ENCODE measurements around the gene RETREG1.

The RETREG1 gene

GRCh38 chr5:16592255-16592654 is 24.5 kb downstream of the RETREG1 start:
- no peaks in the 10 kb centered on the region for H3K4me1 ChIP-seq (ENCODE audit: insufficient read depth, low read length, poor library complexity, severe bottlenecking)
- no peaks in the 10 kb centered on the region for H3K27me3 ChIP-seq (ENCODE audit: insufficient read depth, low read length, poor library complexity, severe bottlenecking)
- no peak overlapping the region for H3K4me3 ChIP-seq (ENCODE audit: low read length, poor library complexity, severe bottlenecking)
- H3K9ac ChIP-seq (ENCODE audit: low read depth, low read length, poor library complexity, severe bottlenecking): no peak overlapping the region
- H3F3A ChIP-seq (ENCODE audit: low read depth): no peaks in the 10 kb centered on the region
- no peaks in the 10 kb centered on the region for H4K20me1 ChIP-seq (ENCODE audit: insufficient read depth, low read length, poor library complexity, severe bottlenecking)
- no peaks in the 10 kb centered on the region for H3K79me2 ChIP-seq (ENCODE audit: insufficient read depth, low read length)
- H3K4me2 ChIP-seq (ENCODE audit: low read depth, low read length, poor library complexity, severe bottlenecking): no peak overlapping the region
- H3K9me3 ChIP-seq (ENCODE audit: insufficient read depth, low read depth, low read length): no peaks in the 10 kb centered on the region
- no peaks in the 10 kb centered on the region for H3K36me3 ChIP-seq (ENCODE audit: insufficient read depth, low read length)
- TF ChIP-seq EZH2phosphoT487 (IDR thresholded peaks at IDR 0.05; ENCODE audit: borderline replicate concordance): no peak
- TF ChIP-seq, protein P1, sequence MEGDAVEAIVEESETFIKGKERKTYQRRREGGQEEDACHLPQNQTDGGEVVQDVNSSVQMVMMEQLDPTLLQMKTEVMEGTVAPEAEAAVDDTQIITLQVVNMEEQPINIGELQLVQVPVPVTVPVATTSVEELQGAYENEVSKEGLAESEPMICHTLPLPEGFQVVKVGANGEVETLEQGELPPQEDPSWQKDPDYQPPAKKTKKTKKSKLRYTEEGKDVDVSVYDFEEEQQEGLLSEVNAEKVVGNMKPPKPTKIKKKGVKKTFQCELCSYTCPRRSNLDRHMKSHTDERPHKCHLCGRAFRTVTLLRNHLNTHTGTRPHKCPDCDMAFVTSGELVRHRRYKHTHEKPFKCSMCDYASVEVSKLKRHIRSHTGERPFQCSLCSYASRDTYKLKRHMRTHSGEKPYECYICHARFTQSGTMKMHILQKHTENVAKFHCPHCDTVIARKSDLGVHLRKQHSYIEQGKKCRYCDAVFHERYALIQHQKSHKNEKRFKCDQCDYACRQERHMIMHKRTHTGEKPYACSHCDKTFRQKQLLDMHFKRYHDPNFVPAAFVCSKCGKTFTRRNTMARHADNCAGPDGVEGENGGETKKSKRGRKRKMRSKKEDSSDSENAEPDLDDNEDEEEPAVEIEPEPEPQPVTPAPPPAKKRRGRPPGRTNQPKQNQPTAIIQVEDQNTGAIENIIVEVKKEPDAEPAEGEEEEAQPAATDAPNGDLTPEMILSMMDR (conservative IDR thresholded peaks at IDR 0.05; ENCODE audit: low read length): no peak
- H3K9me2 ChIP-seq (replicated peaks; ENCODE audit: low read depth, low read length): no peaks in the 10 kb centered on the region
- no peak overlapping the region for H2AFZ ChIP-seq (ENCODE audit: low read length)

GRCh38 chr5:16590685-16591084 is 26.1 kb downstream of the RETREG1 start:
- Histone ChIP-seq H3K79me2 (ENCODE audit: insufficient read depth, low read length) (no peaks in the 10 kb centered on the region), H3K4me1 (ENCODE audit: insufficient read depth, low read length, poor library complexity, severe bottlenecking) (no peaks in the 10 kb centered on the region), H3K36me3 (ENCODE audit: insufficient read depth, low read length) (no peaks in the 10 kb centered on the region), H4K20me1 (ENCODE audit: insufficient read depth, low read length, poor library complexity, severe bottlenecking) (no peaks in the 10 kb centered on the region), H3K4me3 (ENCODE audit: low read length, poor library complexity, severe bottlenecking) (no peak overlapping the region), H3K9me2 (replicated peaks; ENCODE audit: low read depth, low read length) (no peaks in the 10 kb centered on the region), H2AFZ (ENCODE audit: low read length) (no peak overlapping the region), H3F3A (ENCODE audit: low read depth) (no peaks in the 10 kb centered on the region), H3K9ac (ENCODE audit: low read depth, low read length, poor library complexity, severe bottlenecking) (no peak overlapping the region), H3K4me2 (ENCODE audit: low read depth, low read length, poor library complexity, severe bottlenecking) (no peak overlapping the region), H3K27me3 (ENCODE audit: insufficient read depth, low read length, poor library complexity, severe bottlenecking) (no peaks in the 10 kb centered on the region), H3K9me3 (ENCODE audit: insufficient read depth, low read depth, low read length) (no peaks in the 10 kb centered on the region)
- no peak for TF ChIP-seq EZH2phosphoT487 (IDR thresholded peaks at IDR 0.05; ENCODE audit: borderline replicate concordance)
- TF ChIP-seq, protein P1 (conservative IDR thresholded peaks at IDR 0.05; ENCODE audit: low read length): no peak

- no peaks in the 10 kb centered on the region for H3K36me3 ChIP-seq (ENCODE audit: insufficient read depth, low read length)
- no peak for TF ChIP-seq EZH2phosphoT487 (IDR thresholded peaks at IDR 0.05; ENCODE audit: borderline replicate concordance)
- TF ChIP-seq, protein P1 (conservative IDR thresholded peaks at IDR 0.05; ENCODE audit: low read length): no peak
- no peak overlapping the region for H3K4me3 ChIP-seq (ENCODE audit: low read length, poor library complexity, severe bottlenecking)
- no peaks in the 10 kb centered on the region for H3F3A ChIP-seq (ENCODE audit: low read depth)
- H3K4me1 ChIP-seq (ENCODE audit: insufficient read depth, low read length, poor library complexity, severe bottlenecking): no peaks in the 10 kb centered on the region
- H3K27me3 ChIP-seq (ENCODE audit: insufficient read depth, low read length, poor library complexity, severe bottlenecking): no peaks in the 10 kb centered on the region
- H3K4me2 ChIP-seq (ENCODE audit: low read depth, low read length, poor library complexity, severe bottlenecking): no peak overlapping the region
- no peaks in the 10 kb centered on the region for H3K9me3 ChIP-seq (ENCODE audit: insufficient read depth, low read depth, low read length)
- H3K79me2 ChIP-seq (ENCODE audit: insufficient read depth, low read length): no peaks in the 10 kb centered on the region
- no peaks in the 10 kb centered on the region for H4K20me1 ChIP-seq (ENCODE audit: insufficient read depth, low read length, poor library complexity, severe bottlenecking)
- no peaks in the 10 kb centered on the region for H3K9me2 ChIP-seq (replicated peaks; ENCODE audit: low read depth, low read length)
- no peak overlapping the region for H3K9ac ChIP-seq (ENCODE audit: low read depth, low read length, poor library complexity, severe bottlenecking)
- no peak overlapping the region for H2AFZ ChIP-seq (ENCODE audit: low read length)
These were observed 27.1 kb downstream of the RETREG1 start for GRCh38 chr5:16589658-16590057.
